Measurements from ENCODE around the gene C1QTNF1.

C1QTNF1 gene

DNA sequence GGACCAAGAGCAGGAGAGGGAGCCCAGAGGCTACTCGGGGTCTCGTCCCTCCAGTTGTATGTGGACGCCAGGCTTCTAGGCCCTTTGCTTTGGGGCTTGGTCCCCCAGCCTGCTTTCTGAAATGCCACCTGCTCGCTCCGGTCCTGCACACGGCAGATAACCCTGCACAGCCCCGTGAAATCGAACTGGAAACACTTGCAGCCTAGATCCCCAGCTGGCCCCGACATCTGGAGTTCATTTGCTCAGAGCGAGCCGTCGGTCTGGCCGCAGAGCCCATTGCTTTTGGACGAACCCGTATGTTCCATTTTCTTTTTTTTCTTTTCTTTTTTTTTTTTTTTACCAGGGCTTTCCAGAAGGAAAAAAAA, 22.9 kb downstream of the C1QTNF1 start:
- DNase-seq (ENCODE audit: low read depth in 2 of 2) = no peak
- TF ChIP-seq, protein P1, sequence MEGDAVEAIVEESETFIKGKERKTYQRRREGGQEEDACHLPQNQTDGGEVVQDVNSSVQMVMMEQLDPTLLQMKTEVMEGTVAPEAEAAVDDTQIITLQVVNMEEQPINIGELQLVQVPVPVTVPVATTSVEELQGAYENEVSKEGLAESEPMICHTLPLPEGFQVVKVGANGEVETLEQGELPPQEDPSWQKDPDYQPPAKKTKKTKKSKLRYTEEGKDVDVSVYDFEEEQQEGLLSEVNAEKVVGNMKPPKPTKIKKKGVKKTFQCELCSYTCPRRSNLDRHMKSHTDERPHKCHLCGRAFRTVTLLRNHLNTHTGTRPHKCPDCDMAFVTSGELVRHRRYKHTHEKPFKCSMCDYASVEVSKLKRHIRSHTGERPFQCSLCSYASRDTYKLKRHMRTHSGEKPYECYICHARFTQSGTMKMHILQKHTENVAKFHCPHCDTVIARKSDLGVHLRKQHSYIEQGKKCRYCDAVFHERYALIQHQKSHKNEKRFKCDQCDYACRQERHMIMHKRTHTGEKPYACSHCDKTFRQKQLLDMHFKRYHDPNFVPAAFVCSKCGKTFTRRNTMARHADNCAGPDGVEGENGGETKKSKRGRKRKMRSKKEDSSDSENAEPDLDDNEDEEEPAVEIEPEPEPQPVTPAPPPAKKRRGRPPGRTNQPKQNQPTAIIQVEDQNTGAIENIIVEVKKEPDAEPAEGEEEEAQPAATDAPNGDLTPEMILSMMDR (IDR thresholded peaks at IDR 0.05; ENCODE audit: low read depth, low read length) = no peak
- H3K4me3 ChIP-seq (replicated peaks in 1 of 2; ENCODE audit: low read depth in 2 of 2, low read length in 2 of 2) = no peak overlapping the region

DNA sequence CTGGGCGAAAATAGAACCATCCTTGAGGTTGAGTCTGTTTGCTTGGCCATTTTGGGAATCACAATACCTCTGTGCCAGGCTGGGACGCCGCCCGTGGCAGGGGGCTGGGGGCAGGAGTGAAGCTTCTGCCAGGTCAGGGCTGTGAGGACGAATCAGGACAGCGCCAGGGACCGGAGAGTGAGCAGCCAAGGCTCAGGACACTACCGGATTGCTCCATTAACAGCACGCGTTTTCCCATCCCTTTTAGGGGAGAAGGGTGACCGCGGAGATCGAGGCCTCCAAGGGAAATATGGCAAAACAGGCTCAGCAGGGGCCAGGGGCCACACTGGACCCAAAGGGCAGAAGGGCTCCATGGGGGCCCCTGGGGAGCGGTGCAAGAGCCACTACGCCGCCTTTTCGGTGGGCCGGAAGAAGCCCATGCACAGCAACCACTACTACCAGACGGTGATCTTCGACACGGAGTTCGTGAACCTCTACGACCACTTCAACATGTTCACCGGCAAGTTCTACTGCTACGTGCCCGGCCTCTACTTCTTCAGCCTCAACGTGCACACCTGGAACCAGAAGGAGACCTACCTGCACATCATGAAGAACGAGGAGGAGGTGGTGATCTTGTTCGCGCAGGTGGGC, 23.4 kb downstream of the C1QTNF1 start:
- DNase-seq (ENCODE audit: low read depth in 2 of 2) = no peak
- TF ChIP-seq, protein P1 (IDR thresholded peaks at IDR 0.05; ENCODE audit: low read depth, low read length) = no peak
- no peak overlapping the region for H3K4me3 ChIP-seq (replicated peaks in 1 of 2; ENCODE audit: low read depth in 2 of 2, low read length in 2 of 2)

DNA sequence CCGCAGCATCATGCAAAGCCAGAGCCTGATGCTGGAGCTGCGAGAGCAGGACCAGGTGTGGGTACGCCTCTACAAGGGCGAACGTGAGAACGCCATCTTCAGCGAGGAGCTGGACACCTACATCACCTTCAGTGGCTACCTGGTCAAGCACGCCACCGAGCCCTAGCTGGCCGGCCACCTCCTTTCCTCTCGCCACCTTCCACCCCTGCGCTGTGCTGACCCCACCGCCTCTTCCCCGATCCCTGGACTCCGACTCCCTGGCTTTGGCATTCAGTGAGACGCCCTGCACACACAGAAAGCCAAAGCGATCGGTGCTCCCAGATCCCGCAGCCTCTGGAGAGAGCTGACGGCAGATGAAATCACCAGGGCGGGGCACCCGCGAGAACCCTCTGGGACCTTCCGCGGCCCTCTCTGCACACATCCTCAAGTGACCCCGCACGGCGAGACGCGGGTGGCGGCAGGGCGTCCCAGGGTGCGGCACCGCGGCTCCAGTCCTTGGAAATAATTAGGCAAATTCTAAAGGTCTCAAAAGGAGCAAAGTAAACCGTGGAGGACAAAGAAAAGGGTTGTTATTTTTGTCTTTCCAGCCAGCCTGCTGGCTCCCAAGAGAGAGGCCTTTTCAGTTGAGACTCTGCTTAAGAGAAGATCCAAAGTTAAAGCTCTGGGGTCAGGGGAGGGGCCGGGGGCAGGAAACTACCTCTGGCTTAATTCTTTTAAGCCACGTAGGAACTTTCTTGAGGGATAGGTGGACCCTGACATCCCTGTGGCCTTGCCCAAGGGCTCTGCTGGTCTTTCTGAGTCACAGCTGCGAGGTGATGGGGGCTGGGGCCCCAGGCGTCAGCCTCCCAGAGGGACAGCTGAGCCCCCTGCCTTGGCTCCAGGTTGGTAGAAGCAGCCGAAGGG, 24.2 kb downstream of the C1QTNF1 start:
- DNase-seq (ENCODE audit: low read depth in 2 of 2) = peak in 1 of 2 donors; percentile 72
- TF ChIP-seq, protein P1 (IDR thresholded peaks at IDR 0.05; ENCODE audit: low read depth, low read length) = no peak
- H3K4me3 ChIP-seq (replicated peaks in 1 of 2; ENCODE audit: low read depth in 2 of 2, low read length in 2 of 2) = no peak overlapping the region

- no peak for DNase-seq (ENCODE audit: low read depth in 2 of 2)
- no peak overlapping the region for H3K4me3 ChIP-seq (replicated peaks in 1 of 2; ENCODE audit: low read depth in 2 of 2, low read length in 2 of 2)
- TF ChIP-seq, protein P1 (IDR thresholded peaks at IDR 0.05; ENCODE audit: low read depth, low read length) = no peak
These were observed 25.1 kb downstream of the C1QTNF1 start for GRCh38 chr17:79048826-79049755.

GRCh38 chr17:79049821-79050220, 25.9 kb downstream of the C1QTNF1 start:
- TF ChIP-seq, protein P1 (IDR thresholded peaks at IDR 0.05; ENCODE audit: low read depth, low read length) = no peak
- no peak overlapping the region for H3K4me3 ChIP-seq (replicated peaks in 1 of 2; ENCODE audit: low read depth in 2 of 2, low read length in 2 of 2)
- no peak for DNase-seq (ENCODE audit: low read depth in 2 of 2)

DNA sequence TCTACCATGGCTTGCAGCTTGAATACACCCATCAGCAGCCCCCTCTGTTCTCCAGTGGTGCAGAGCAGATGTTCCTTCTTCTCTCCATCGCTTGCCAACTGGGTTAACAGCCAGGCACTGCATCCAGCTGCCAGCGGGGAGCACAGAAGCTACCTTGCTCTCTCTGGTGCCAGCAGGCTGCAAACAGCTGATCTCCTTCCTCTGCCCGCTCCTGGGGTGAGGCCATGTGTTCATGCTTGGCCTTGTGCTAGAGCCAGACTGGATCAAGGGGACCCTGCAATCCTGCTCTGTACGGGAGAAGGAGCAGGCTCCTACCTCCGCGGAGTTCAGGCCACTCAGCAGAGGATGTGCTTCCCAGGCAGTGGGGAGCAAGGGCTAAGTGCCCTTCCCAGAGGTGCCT, 26.6 kb downstream of the C1QTNF1 start:
- DNase-seq (ENCODE audit: low read depth in 2 of 2) = no peak
- TF ChIP-seq, protein P1 (IDR thresholded peaks at IDR 0.05; ENCODE audit: low read depth, low read length) = no peak
- H3K4me3 ChIP-seq (replicated peaks in 1 of 2; ENCODE audit: low read depth in 2 of 2, low read length in 2 of 2) = no peak overlapping the region

Measured in cardiac fibroblast (primary cell).